ENCODE results near the gene CABP7.

CABP7 gene

DNA sequence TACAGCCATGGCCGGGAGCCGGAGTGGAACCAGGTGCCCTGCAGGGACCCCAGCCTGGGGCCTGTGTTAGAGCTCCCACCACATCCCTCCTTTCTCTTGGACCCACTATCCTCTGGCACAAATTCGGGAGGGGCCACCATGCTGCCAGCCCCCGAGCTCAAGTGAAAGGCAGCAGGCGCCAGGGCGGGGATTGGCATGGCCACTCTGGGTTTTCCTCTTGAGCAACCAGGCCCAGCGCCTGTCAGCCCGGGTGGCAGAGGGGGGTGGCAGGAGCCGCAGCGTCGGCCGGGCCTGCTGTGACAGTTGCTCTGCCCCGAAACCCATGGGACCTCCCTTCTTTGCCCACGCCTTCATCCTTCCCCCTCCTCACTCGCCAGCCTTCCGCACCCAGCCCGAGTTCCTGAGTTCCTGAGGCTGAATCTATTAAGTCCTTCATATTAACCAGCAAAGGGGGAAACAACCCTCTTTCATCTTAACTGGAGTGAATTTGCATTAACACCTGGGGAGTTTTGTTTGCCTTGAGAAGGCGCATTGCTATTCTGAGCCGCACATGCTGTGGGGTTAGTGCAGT is 16.8 kb upstream of the CABP7 start:
- peak; percentile 16 for DNase-seq

DNA sequence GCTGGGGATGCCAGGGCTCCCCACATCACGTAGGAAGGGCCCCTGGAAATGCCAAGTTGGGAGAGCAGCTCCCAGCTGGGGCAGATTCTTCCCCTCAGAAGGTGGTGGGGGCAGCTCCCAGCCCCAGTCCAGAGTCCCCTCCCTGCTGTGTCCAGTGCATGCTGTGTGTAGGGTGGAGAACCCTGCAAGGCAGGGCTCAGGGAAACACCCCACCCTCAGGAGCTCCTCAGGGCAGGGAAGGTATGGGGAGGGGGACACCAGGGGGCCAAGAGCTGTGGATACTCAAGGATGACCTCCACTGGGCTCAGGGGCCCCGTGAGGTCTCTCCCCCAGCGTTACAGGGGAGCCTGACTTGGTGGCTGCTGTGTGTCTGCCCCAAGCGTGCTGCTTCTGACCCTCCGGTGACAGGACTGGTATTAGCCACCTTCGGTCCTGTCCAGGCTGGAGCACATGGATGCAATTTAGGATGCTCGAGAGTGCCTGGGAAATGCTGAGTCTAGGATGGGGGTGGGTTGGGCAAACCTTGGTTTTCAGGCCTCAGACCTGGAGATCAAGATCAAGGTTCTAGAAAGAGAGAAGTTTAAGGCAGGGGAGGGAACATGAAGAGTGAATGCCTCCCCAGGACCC is 16.1 kb upstream of the CABP7 start:
- DNase-seq = no peak

DNA sequence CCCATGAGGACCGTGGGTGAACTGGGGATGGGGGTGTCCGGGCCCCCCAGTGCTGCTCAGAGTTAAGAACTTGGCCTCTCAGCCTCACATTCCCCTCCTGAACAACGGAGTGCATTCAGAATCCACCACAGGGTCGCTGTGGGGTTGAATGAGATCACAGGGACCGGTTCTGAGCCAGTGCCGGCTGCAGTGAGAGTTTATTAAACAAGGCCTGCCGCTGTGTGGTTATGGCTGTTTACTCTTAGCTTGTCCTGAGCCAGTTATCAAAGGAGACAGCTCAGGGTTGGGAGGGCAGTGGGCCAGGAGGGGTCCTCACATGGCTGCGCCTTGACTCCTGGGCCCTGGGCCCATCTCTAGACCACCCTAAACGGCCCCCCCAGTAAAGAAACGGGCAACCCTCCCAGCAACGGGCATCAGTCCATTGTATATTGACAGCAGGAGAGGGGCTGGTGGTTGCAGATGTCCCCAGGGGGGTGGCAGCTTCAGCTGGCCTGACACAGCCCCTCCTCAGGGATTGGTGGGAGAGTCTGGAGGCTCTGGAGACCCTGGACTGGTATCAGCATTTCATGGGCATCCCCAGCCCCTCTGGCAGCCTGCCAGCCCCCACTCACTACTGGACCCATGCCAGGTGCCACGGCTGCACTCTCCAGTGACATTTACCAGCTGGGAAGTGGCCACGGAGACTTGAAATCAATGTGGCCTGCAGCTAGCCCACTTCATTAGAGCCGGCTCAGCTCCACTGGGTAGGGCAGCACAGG is 15.1 kb upstream of the CABP7 start:
- DNase-seq = no peak

DNA sequence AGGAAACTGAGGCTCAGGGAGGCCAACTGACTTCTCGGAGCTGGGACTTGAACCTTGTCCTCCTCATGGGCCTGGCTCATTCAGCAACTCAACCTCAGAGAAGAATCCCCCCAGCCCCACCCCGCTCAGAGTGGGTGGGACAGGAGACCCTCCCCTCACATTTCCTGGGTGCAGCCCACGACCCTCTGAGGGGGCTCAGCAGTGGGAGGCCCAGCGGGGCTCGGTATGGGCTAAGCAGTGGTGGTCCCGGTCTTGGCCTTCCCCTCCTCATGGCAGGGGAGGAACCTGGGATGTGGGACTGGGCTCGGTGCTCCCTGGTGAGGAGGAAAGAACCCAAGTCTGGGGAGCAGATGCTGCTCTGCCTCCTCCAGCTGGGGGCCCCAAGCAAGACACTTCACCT is 14.2 kb upstream of the CABP7 start:
- no peak for DNase-seq

DNA sequence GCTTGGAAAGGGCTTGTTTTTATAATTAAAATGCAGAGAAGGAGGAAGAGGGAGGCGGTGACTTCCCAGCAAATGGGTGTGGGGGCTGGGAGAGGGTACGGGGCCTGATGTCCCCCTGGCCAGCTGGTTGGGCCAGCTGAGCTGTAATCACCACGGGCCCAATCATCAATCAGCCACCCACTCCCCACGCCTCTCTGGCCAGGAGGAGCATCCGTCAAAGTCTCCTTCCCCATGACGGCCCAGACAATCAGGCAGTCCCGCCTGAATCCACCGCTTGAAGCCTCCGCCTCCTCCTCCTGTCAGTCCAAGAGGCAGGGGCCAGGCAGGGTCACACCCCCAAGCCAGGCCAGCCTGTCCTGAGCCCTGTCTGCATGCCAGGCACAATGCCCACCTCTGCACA is 13.3 kb upstream of the CABP7 start:
- no peak for DNase-seq

DNA sequence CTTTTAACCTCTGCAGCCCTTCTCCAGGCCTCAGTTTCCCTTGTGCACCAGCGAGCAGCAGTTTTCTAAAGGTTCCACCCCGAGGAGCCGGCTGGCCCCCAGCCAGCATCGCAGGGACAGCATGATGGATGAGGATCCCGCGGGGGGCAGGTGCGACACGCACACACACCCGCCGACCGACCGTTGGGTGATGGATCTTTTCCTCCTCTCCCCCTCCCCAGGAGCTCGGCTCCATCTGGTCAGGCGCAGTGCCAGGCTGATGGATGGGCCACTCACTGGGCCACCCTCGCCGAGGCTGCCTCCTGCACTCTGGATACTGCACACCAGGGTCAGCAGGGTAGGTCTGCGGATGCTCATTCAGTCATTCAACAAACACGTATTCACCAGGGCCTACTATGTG is 12.8 kb upstream of the CABP7 start:
- DNase-seq = no peak

DNA sequence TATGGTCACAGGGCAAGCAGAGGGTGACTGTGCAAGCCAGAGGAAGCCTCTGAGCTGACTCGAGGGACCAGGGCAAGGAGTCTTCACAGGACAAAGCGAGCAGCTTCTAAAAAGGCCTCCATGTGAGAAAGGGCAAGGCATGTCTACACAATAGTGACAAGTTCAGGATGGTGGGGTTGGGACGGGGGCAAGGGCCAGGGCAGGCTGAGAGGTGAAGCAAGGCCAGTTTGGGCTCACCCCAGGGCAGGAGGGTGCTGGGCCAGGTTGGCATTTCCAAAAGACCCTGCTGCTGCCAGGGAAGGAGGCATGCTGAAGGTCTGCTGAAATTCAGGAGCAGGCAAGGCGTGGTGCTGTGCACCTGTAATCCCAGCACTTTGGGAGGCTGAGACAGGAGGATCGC is 12.3 kb upstream of the CABP7 start:
- DNase-seq = no peak

DNA sequence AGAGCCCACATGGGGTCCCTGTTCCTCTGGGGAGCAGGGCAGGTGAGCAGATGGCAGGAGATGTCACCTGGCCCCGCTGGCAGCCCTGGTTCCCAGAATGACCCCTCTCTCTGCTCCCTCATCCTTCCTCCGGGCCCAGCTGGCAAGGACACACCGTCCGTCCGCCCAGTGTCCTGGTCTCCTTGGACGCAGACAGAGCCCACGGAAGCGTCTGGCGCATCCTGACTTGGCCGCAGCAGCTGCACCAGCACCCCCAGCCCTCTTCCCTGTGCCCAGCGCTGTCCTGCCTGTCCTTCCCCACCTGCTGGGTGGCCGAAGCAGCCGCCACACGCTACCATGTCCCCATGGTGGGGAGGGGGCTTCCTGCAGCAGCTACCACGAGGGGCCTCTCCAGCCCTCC is 9.6 kb upstream of the CABP7 start:
- no peak for DNase-seq

DNA sequence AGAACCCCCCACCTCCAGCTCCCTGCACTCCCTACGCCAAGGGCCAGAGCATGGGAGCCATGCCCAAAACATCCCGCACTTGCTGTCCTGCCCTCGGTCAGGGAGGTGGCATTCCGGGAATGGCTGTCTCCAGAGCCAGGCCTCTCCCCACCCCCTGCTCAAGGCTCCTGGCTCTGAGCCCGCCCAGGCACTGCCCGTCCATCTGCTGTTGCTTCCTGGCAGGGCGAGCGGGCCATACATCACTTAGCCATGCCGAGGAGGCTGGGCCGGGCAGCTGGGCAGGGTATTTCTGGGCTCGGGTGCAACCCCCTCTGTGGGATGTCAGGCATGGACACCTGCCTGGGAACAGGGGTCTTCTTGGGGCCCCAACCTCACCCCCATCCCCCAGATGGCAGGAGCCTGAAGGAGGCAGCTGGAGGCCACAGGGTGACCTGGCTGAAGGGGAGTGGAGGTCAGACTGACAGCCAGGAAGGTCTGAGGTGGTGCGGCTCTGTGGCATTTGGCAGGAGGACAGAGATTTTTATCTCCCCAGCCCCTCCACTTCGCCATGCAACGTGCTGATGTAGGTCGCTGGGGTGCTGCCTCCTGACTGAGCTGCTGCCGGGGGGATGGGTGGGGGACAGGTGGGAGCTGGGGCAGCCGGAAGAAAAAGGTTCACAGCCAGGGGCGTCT is 8.7 kb upstream of the CABP7 start:
- DNase-seq = peak; percentile 59

DNA sequence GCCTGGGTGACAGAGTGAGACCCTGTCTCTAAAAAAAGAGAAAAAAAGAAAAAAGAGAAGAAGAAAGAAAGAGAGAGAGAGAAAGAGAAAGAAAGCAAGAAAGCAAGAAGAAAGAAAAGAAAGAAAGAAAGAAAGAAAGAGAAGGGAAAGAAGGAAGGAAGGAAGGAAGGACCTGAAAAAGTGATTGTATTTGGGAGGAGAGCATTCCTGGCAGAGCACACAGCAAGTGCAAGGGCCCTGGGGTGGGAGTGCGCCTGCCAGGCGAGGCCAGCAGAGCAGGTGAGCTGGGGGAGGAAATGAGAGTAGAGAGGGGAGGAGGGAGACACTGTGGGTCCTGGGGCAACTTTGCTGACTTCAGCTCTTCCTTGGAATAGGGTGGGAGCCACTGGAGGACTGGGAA is 7.7 kb upstream of the CABP7 start:
- DNase-seq = no peak

DNA sequence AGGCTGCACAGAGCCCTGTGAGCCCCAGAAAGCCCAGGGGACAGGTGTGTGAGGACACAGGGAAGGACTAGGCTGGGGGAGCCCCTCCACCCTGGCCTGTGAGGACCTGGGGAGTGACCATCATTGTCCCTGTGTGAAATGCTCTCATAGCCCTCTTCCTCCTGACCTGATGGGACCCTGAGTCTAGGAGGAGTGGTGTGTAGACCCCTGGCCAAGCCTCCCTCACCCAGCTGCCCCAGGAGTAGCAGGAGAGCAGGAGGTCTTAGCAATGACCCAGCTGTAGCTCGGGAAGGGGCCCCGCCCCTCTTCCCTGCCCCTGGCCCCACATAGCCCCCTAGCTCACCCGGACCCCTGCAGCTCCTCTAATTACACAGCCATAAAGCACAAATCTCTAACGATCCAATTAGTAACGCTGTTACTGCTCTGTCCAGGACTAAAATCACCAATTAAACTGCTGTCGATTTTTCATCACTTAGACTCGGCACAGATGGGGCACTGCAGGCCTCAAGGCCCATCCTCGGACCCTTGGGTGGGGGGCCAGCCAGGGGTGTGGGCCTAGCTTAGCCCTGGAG is 6.6 kb upstream of the CABP7 start:
- DNase-seq = no peak

DNA sequence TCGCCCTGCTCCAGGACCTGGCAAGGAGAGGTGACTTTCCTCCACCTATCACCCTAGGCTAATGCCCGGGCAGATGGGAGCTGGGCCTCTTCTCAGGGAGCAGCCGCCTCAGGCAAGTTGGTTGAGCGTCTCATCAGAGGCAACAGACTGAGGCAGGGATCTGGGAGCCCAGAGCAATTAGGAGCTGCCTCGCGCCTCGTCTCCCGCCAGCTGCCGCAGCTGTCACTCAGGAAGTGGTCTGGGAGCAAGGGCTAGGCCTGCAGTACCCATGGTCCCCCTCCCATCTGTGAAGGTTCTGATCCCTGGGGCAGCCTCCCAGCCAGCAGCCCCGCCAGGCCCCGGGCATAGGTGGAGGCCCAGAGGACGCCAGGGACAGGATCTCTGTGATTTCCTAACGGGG is 4.6 kb upstream of the CABP7 start:
- DNase-seq = peak; percentile 49

DNA sequence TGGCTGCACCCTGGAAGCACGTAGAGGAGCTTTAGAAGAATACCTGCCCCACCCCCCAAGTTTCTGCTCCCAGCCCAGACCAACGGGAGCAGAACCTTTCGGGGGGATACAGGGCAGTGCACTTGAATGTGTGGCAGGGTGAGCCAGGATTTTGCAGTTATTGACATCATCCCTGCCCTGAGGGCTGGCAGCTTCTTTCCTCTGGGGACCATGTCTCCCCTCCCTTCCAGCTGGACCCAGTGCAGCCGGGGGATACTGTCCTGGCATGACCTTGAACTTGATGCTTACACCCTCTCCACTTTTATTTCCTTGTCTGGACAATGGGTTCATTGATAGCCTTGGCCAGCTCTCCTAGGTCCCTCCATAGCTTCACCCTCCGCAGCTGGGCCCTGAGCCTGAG is 4.1 kb upstream of the CABP7 start:
- no peak for DNase-seq

DNA sequence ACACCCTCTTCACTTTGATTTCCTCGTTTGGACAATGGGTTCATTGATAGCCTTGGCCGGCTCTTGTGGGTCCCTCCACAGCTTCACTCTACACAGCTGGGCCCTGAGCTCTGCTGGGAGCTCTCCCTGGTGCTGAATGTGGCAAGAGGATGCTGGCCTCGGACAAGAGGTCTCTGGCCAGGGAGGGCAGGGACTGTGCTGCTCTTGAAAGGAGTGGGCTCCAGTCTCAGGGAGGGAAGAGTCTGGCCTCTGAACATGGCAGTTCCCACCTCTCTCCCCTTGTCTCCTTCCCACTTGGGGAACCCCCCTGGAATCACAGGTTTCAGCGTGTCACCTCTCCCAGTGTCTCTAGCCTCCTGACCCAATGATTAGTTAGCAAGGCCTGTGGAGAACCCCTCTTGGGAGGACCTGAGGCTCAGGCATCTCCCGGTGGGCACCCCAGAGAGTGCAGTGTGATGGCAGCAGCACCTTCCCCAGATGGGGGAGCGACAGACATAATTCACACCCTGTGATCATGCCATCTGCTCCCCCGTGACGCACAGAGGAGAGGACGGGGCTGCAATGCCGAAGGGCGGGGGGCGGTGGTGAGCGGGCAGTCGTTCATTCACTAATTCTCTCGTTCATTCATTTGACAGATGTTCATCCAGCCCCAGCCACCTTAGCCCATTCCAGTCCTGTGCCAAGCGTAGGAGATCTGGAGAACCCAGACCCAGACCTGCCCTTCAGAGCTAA is 2.8 kb upstream of the CABP7 start:
- peak; percentile 62 for DNase-seq

DNA sequence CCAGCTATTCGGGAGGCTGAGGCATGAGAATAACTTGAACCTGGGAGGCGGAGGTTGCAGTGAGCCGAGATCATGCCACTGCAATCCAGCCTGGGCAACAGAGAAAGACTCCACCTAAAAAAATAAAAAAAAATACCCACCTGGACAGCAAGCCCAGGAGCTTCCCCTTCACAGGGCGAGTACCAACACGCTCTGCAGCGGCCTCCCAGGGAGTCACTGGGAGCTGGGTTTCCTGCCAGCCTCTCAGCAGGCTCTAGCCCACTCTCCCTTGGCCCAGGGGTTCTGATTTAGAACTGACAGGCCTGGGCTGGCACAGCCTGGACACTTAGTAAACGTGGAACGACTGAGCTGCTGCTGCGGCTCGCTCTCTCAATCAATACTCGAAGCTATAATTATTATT is 2.0 kb upstream of the CABP7 start:
- peak; percentile 10 for DNase-seq

DNA sequence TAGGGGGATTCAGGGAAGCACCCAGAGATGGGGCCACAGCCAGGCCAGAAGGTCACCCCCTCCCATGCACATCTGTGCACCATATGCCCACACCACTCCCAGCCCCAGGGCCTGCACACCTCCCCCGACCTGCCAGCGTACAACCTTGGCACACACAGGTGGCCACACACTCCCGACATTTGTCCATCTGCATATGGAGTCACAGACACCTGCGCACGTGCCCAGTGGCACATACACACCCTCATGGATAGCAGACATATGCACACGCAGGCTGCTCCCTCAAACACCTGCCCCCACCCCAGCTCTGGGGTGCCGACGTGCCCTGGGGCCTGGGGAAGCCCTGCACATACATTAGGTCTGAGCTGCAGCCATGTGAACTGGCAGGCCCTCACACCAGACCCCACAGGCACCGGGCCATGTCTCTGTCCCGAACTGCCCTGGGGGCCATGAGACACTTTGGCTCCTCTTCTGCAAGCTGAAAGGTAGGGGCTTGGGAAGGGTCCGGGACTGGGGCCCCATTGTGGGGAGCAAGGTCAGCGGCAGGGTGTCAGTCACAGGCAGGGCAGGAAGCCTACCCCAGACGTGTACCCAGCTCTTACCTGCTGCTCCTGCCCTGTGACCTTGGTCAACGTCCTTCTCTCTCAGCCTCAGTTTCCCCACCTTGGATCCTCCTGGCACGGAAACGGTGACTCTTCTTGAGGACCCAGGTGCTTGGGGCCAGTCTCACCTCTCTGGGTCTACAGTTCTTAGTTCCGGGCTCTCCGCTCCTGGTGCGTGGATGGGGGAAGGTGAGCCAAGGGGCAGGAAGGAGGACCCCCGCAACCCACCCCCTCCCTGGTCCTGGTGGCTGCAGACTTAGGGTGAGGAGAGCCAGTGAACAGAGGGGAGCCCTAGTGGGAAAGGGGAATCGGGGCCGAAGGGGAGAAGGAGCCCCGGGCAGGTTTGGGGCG is 579 bp upstream of the CABP7 start:
- peak; percentile 37 for DNase-seq

DNA sequence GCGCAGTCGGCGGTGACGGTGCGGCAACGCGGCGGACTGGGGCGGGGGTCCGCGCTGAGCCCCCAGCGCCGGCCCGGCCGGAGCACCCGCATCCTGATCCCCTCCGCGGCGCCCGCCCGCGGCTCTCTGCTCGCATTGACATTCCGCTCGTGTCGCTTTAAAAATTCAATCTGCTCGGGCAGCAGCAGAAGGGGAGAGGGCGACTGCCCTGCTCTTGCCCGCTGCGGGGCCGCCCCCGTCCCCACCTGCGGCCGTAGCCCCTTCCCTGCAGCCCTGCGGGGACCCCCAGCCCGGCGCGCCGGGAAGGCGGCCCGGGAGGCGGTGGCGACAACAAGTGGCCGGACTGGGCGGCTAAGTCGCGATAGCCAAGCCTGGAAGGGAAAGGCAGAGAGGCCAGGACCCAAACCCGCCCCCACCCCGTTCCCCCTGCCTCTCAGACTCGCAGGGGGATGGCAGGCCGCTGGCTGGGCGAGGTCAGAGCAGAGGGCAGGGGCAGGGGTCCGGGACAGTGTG is 1.1 kb downstream of the CABP7 start:
- DNase-seq = no peak

DNA sequence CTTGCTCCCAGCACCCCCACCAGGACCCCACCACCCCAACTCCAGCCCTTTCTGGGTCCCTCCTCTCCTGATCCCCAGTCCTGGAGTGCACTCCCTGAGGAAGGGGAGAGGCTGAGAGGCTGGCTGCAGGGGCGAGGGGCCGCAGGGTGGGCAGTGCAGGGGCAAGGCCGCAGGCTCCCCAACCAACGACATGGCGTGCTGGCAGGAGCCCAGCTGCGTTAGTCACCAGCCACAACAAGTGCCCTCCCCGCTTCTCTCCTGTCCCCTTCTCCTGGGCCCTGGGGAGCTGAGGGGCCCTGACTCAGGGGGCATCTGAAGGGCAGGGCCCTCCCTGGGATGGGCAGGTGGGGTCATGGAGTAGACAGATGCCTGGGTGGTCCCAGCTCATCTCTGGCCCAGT is 2.3 kb downstream of the CABP7 start:
- DNase-seq = no peak

DNA sequence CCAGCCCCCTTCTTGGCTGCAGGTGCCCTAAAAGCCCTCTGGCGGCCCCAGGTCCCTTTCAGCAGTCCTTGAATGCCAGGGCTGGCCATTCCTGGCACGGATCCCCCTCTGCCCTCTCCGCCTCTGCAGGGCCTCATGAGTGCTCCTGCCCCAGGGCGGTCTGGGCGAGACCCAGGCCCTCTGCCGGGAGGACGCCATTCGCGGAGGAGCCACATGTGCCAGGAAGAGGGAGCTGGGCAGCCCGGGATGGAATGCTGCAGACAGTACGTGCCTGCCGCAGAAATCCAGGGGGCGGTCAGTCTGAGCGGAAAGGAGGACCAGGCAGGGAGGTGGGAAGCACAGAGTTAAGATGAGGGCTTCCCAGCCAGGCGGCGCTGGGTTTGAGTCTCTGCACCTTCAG is 2.8 kb downstream of the CABP7 start:
- no peak for DNase-seq

DNA sequence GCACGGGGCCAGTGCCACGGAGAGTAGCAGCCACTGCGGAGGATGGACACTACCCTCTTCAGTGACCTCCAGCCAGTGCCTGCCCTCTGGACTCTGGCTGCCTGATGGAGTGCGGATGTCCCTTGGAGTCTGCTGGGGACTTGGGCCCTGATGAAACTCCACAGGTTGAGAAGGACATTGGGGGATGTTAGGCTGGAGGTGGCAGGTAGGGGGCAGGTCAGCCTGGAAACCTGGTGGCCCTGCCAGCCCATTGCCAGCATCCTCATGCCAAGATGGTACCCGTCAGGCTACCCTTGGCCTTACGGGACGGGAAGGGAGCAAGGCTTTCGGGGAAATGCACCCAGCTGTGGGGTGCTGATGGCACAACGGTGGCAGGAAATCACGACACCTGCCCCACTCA is 4.0 kb downstream of the CABP7 start:
- DNase-seq = no peak

DNA sequence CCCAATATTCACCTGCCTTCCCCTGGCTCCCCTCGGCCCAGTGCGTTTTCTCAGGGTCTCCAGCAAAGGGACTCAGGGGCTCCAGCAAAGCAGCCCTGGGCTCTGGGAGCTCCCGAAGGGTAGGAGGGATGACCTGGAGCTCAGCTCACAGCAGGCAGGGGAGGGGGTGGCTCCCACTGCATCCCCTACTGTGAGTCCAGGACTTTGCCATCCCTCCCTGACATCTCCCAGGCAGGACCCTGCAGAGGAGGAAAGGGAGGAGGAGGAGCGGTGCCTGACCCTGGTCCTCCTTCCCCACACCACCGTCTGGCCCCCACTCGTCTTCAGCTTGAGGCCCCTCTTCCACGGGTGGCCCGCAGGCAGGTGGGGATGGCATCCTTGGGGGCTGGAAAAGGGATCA is 5.0 kb downstream of the CABP7 start:
- DNase-seq = no peak

DNA sequence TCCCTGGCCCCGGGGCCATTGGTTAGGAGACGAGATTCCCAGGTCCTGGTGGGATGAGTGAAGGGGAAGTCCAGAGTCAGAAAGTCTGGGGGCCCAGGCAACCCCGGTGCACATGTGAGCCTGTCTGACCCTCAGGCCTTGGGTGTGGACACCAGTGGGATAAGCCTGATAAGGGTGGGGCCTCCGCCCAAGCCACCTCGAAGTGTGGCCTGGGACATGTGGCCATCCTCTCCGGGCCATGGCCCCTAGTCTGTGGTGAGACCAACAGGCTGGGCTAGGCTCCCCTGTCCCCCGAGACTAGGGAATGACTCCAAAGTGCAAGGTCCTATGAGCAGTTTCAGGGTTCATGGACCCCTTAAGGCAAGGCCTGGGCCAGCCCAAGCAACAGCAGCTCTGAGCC is 6.3 kb downstream of the CABP7 start:
- DNase-seq = no peak
